Stimulated activated CD4-positive, alpha-beta T cell treated with anti-CD3 and anti-CD28 coated beads, Interleukin-2, amount 100 ng/mL, for 4 hours (primary cell): Measurements from ENCODE around the gene ACOXL.
"Not testable (repeated sequence)": the region's sequence is repeated elsewhere in the genome, so short reads cannot be mapped to it uniquely, and the experiment has no call there.

Experiments used
- DNase-seq: peaks from one replicate; pipeline ENCODE4 v3.0.0-alpha.2; 2020; ENCODE audit warnings: low read depth

Gene ACOXL

DNA sequence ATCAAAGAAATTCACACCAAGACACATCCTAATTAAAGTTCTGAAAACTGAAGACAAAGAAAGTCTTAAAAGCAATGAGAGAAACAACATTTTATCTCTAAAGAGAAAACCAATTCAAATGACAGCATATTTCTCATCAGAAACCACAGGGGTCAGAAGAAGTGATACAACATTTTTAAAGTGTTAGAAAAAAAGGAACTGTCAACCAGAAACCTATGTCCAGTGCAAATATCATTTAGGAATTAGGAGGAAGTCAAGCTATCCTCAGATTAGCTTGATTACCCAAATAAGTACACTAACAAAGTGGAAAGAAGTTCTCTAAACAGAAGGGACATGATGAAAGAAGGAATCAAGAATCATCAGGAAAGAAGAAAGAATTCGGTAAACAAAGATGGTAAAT lies 328.8 kb downstream of the ACOXL start:
- DNase-seq = no peak

- no peak for DNase-seq
These were observed 330.0 kb downstream of the ACOXL start for GRCh38 chr2:111062417-111062816.

- DNase-seq = no peak
These were observed 333.8 kb downstream of the ACOXL start for GRCh38 chr2:111066062-111066593.

GRCh38 chr2:111068435-111069058 lies 336.2 kb downstream of the ACOXL start:
- no peak for DNase-seq

DNA sequence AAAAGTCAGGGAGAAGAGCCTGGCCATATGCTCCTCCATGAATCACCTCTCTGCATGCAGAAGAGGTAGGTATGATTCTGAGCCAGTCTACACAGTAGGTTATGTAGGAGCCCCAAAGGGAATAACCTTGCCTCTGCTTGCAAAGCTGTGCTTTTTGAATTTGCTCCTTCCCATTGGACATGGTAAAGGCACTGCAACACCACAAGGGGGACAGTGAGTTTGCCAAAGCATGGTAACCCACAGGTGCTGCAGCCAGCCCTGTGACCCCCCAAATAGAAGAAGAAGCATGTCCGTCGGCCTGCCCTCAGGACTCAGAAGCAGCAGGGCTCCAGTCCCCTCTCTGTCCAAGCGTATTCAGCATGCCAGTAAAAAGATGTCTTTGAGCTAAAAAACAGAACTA lies 337.3 kb downstream of the ACOXL start:
- DNase-seq = no peak

- no peak for DNase-seq
These were observed 339.3 kb downstream of the ACOXL start for GRCh38 chr2:111071600-111072171.

DNA sequence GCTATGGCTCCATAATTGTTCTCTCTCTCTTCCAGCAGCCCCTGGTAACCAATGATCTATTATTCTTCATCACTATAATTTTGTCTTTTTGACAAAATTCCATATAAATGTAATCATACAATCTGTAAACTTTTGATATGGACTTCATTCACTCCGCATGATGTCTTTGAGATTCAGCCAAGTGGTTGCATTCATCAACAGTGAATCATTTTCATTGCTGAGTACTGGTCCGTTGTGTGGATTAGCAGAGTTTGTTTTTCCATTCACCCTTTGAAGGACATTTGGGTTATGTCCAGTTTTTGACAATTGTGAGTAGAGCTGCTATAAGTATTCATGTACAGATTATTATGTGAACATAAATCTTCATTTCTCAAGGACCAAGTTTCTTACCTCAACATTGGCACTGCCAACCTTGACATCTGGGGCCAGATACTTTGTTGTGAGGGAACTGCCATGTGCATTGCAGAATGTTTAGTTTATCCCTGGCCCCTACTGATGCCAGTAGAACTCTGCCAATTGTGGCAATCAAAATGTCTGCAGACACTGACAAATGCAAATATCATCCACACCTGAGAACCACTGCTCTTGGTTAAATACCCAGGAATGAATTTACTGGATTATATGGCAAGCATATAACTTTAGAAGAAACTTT lies 340.0 kb downstream of the ACOXL start:
- DNase-seq = no peak

DNA sequence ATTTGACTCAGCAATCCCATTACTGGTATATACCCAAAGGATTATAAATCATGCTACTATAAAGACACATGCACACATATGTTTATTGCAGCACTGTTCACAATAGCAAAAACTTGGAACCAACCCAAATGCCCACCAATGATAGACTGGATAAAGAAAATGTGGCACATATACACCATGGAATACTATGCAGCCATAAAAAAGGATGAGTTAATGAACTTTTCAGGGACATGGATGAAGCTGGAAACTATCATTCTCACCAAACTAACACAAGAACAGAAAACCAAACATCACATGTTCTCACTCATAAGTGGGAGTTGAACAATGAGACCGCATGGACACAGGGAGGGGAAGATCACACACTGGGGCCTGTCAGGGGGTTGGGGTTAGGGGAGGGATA lies 350.3 kb downstream of the ACOXL start:
- not testable (repeated sequence) for DNase-seq

- no peak for DNase-seq
These were observed 359.4 kb downstream of the ACOXL start for GRCh38 chr2:111091811-111092211.

- no peak for DNase-seq
These were observed 362.3 kb downstream of the ACOXL start for GRCh38 chr2:111094691-111095090.

DNA sequence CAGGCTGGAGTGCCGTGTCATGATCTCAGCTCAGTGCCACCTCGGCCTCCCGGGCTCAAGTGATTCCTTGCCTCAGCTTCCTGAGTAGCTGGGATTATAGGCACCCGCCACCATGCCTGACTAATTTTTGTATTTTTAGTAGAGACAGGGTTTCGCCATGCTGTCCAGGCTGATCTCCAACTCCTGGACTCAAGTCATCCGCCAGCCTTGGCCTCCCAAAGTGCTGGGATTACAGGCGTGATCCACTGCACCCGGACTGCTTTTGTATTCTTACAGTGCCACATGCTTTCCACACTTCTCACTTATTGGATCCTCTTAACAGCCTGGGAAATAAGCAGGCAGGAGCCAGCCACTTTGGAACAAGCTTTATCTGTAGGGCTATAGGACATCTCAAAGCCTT lies 363.1 kb downstream of the ACOXL start:
- no peak for DNase-seq

DNA sequence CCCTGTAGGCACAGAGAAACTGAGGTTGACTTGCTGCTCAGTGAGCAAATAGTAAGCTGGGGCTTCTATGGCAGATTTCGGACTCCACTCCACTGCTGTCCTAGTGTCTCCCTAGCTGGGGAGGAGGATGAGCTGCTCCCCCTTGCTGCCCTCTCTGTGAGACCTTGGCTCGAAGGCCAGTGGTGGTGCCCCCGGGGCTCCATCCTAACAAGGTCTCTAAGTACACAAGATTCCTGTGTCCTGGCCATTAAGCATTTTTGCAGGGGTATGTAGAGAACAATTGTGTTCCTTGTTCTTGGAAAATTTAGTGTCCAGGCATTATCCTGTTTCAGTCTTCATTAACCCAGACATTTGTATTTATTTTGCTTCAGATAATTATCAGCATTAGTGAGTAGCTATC lies 367.0 kb downstream of the ACOXL start:
- DNase-seq = no peak

DNA sequence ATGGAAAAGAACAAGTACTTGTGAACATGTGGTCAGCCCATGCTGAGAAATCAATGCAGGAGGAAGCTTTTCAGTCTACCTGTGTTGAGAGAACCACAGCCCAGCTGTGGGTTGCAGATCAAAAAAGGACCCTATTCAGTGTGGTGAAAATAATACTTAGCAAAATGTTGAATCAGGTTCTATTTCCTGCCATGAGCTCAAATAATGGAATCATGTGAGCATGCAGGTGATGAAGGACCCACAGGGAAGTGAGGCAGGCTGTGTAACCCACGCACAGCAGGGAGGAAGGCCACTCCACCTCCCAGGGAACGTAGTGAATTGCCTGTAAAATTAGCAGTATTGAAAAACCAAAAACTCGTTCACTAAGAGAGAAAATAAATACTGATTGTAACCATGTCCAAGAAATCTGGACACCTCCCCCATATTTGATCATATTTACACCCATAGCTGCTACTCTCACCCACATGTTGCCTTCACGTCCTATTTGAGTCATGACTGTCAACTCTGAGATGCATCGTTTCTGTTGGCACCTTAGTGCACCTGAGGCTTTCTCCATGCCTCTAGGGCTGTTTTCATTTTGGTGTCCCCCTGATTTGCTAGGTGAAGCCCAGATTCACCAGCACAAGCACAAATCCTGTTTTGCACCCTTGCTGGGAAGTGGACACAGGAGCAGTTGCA lies 367.9 kb downstream of the ACOXL start:
- DNase-seq = no peak

DNA sequence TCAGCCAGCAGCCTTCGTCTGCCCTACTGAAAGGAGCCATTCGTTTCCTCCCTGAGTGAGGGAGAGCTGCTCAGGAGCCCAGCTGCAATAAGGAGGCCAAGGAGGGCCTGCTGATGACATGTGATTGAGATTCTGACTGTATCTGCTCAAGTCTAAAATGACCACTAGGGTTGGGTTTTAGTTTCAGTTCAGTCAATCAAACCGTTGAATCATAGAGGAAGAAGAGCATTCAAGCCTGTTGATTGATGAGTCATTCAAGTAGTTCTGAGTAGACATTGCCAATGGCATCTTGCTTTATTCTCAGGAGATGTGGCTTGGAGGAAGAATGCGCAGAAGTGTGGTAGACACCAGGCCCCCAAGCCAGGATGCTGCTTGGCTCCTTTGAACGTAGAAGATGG lies 368.4 kb downstream of the ACOXL start:
- DNase-seq = no peak

GRCh38 chr2:111101592-111101991 lies 369.2 kb downstream of the ACOXL start:
- DNase-seq = no peak

GRCh38 chr2:111102216-111102615 lies 369.8 kb downstream of the ACOXL start:
- no peak for DNase-seq

DNA sequence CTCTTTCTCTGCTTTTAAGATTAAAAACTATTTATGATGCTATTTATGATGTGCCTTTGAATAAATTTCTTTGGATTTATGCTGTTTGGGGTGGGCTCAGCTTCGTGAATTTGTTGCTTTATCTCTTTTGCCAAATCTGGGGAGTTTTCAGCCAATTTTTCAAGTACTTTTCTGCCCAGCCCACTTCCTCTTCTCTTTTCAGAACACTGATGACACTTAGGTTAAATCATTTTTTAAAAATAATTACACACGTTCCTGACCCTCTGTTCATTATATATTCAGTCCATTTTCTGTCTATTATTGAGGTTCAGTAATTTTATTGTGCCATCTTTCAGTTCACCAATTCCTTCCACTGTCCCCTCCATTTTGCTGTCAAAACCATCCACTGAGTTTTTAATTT lies 373.6 kb downstream of the ACOXL start:
- DNase-seq = no peak

- DNase-seq = no peak
These were observed 374.3 kb downstream of the ACOXL start for GRCh38 chr2:111106706-111107105.

DNA sequence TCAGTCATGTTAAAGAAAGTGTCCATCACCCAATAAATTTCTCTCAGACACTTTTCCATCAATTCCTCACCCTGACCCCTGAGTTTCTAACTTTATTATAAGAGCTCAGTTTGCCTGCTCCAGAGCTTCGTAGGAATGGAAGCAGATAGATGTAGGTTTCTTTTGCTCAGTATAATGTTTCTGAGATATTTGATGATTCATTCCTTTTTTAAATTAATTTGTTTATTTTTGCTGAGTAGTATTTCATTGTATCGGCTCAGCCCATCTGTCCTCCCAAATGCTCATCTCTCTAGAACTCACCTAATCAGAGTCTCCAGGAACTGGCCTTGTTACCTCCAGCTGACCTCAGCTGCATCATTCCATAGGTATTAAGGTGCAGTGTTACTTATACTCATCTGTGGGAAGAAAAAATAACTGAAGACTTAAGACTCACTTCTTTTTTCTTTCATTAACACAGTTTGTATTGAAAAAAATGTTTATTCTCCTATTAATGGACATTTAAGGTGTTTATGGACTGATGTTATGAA lies 376.4 kb downstream of the ACOXL start:
- no peak for DNase-seq

- no peak for DNase-seq
These were observed 378.9 kb downstream of the ACOXL start for GRCh38 chr2:111111101-111111755.

DNA sequence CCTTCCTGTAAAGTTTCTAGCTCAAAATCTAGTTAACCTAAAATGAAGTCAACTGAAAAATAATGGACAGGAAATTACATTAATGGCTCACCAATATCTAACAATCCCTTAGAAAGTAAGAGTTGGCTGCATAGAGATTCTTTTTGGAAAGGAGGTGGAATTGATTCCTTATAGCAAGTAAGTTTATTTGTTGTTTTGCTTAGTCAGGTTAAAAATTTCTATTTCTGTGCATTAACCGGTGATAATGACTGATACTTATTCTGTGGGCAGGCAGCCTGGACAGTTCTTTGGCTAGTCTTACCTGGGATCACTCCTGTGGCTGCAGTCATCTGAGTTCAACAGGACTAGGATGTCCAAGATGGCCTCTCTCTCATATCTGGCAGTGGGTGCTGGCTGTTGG lies 381.5 kb downstream of the ACOXL start:
- no peak for DNase-seq
